ENCODE results near the gene ABAT. TPM values are rescaled to one million over a fixed set of nuclear protein-coding genes. Genes with fewer than 3 reads are reported as not detected.

Gene ABAT
- total and polyA plus RNA-seq, 11 donors: 3.4 to 37.0 (median 12.8) TPM

- ATAC-seq (peak; percentile 92 to 97 (median 94)), DNase-seq (peak; percentile 32 to 78 (median 62))
- TF ChIP-seq CTCF (IDR thresholded peaks at IDR 0.05) (no peak), POLR2A (IDR thresholded peaks at IDR 0.05) (no peak)
- Histone ChIP-seq H3K4me3 (no peak overlapping the region), H3K9me3 (peaks cover 0 to 20% (median 7%) of the 10 kb centered on the region in 12 donors), H3K27me3 (no peaks in the 10 kb centered on the region), H3K4me1 (peaks cover 0 to 13% (median 0%) of the 10 kb centered on the region in 12 donors), H3K36me3 (peaks cover 0 to 3% (median 0%) of the 10 kb centered on the region in 9 donors), H3K27ac (peak overlapping the region in 7 of 12 donors; percentile 22 to 69 (median 48))
- WGBS, 4 donors: 11 to 27% (median 24%) methylated on average over 5 to 7 of the region's 7 CpGs
- intact Hi-C loops (cut with DNase I): no loop called here
Measured at GRCh38 chr16:8686031-8686621, 11.7 kb downstream of the ABAT start.

GRCh38 chr16:8686879-8687278 lies 12.5 kb downstream of the ABAT start:
- Histone ChIP-seq H3K27me3 (no peaks in the 10 kb centered on the region), H3K27ac (peak overlapping the region in 2 of 12 donors; percentile 48 to 62), H3K4me3 (no peak overlapping the region), H3K4me1 (peaks cover 0 to 13% (median 0%) of the 10 kb centered on the region in 12 donors), H3K36me3 (peaks cover 0 to 3% (median 0%) of the 10 kb centered on the region in 9 donors), H3K9me3 (peaks cover 0 to 20% (median 7%) of the 10 kb centered on the region in 12 donors)
- no peak for DNase-seq
- intact Hi-C loops (cut with DNase I): no loop called here
- TF ChIP-seq CTCF (IDR thresholded peaks at IDR 0.05) (no peak), POLR2A (IDR thresholded peaks at IDR 0.05) (no peak)
- ATAC-seq: no peak
- 92 to 94% (median 94%) methylated on average over 9 of the region's 9 CpGs for WGBS, 4 donors

GRCh38 chr16:8689686-8690085 lies 15.3 kb downstream of the ABAT start:
- intact Hi-C loops (cut with DNase I): no loop called here
- WGBS, 4 donors: 54 to 73% (median 63%) methylated on average over 1 of the region's 1 CpG
- DNase-seq (no peak), ATAC-seq (no peak)
- no peak overlapping the region for H3K4me3 ChIP-seq
- H3K36me3 ChIP-seq: peaks cover 0 to 3% (median 0%) of the 10 kb centered on the region in 9 donors
- no peak overlapping the region for H3K27ac ChIP-seq
- no peaks in the 10 kb centered on the region for H3K27me3 ChIP-seq
- no peak for TF ChIP-seq POLR2A (IDR thresholded peaks at IDR 0.05)
- TF ChIP-seq CTCF (IDR thresholded peaks at IDR 0.05): no peak
- peaks cover 0 to 20% (median 7%) of the 10 kb centered on the region in 12 donors for H3K9me3 ChIP-seq
- H3K4me1 ChIP-seq: peaks cover 0 to 13% (median 0%) of the 10 kb centered on the region in 12 donors

- intact Hi-C loops (cut with DNase I): no loop called here
- Histone ChIP-seq H3K4me3 (no peak overlapping the region), H3K4me1 (peaks cover 0 to 4% (median 0%) of the 10 kb centered on the region in 12 donors), H3K27ac (no peak overlapping the region), H3K9me3 (peaks cover 0 to 20% (median 7%) of the 10 kb centered on the region in 12 donors), H3K27me3 (no peaks in the 10 kb centered on the region), H3K36me3 (peaks cover 0 to 3% (median 0%) of the 10 kb centered on the region in 9 donors)
- no peak for DNase-seq
- WGBS, 4 donors: 79 to 88% (median 83%) methylated on average over 8 of the region's 8 CpGs
- no peak for TF ChIP-seq CTCF (IDR thresholded peaks at IDR 0.05)
- ATAC-seq: no peak
Measured at GRCh38 chr16:8691728-8692127, 17.3 kb downstream of the ABAT start.
